Activated gamma-delta T cell (primary cell): ENCODE data around the gene YBX2.

Source experiments
- DNase-seq: peaks from one replicate; lab custom pipeline; 2025; lab: John Stamatoyannopoulos, UW

Gene YBX2

GRCh38 chr17:7304179-7304578, 9.7 kb upstream of the YBX2 start:
- DNase-seq = no peak

GRCh38 chr17:7296189-7296861, 1.9 kb upstream of the YBX2 start:
- peak; percentile 46 for DNase-seq

GRCh38 chr17:7295230-7296180, 1.1 kb upstream of the YBX2 start:
- no peak for DNase-seq

- peak; percentile 38 for DNase-seq
Measured at GRCh38 chr17:7293816-7294613, 424 bp downstream of the YBX2 start.

GRCh38 chr17:7293159-7293558, 1.3 kb downstream of the YBX2 start:
- DNase-seq = no peak

GRCh38 chr17:7292729-7293128, 1.7 kb downstream of the YBX2 start:
- no peak for DNase-seq

GRCh38 chr17:7292194-7292593, 2.2 kb downstream of the YBX2 start:
- no peak for DNase-seq

GRCh38 chr17:7290685-7291084, 3.8 kb downstream of the YBX2 start:
- no peak for DNase-seq

- no peak for DNase-seq
Measured at GRCh38 chr17:7290166-7290565, 4.3 kb downstream of the YBX2 start.

GRCh38 chr17:7289256-7290032, 5.0 kb downstream of the YBX2 start:
- no peak for DNase-seq

GRCh38 chr17:7285679-7286078, 8.8 kb downstream of the YBX2 start:
- no peak for DNase-seq

GRCh38 chr17:7284911-7285310, 9.5 kb downstream of the YBX2 start:
- no peak for DNase-seq

- DNase-seq = no peak
Measured at GRCh38 chr17:7283471-7284216, 10.8 kb downstream of the YBX2 start.

- DNase-seq = no peak
Measured at GRCh38 chr17:7282752-7283321, 11.6 kb downstream of the YBX2 start.

- no peak for DNase-seq
Measured at GRCh38 chr17:7281953-7282751, 12.3 kb downstream of the YBX2 start.

GRCh38 chr17:7281074-7281952, 13.1 kb downstream of the YBX2 start, which contains the start of gene SLC2A4:
TSS of gene SLC2A4 (plus strand) at chr17:7281718. CDS start at chr17:7281935, 217 bp downstream.
- peak; percentile 43 for DNase-seq

GRCh38 chr17:7280519-7281073, 13.8 kb downstream of the YBX2 start:
- peak; percentile 42 for DNase-seq

- no peak for DNase-seq
Measured at GRCh38 chr17:7279448-7279847, 15.0 kb downstream of the YBX2 start.
